GM23338 (cell line): ENCODE data around the gene B4GALT6. TPM values are rescaled to one million over a fixed set of nuclear protein-coding genes. Genes with fewer than 3 reads are reported as not detected.

Experiments used
- ATAC-seq: fragments of 200-7000 bp; cut with Tn5 transposase; 3 replicates; pipeline ENCODE4 v1.9.1; 2020
- DNase-seq: peaks from one replicate; pipeline ENCODE4 v3.0.0-alpha.2; 2015; ENCODE audit warnings: low spot score
- H2AFZ ChIP-seq: fragments of 200-600 bp; sonication (generic); 2 replicates; pipeline ENCODE4 v1.8.0; 2016; ENCODE audit warnings: antibody characterized with exemption, mild to moderate bottlenecking, moderate library complexity
- H3F3A ChIP-seq: fragments of 200-600 bp; sonication (generic); replicated peaks from 2 replicates; pipeline ENCODE4 v1.8.0; 2017; ENCODE audit warnings: antibody characterized with exemption, mixed run types, low read depth
- H3K27ac ChIP-seq: fragments of 200-600 bp; sonication (generic); 2 replicates; pipeline ENCODE4 v1.6.1; 2016; ENCODE audit warnings: low read depth
- H3K27me3 ChIP-seq: fragments of 200-600 bp; sonication (generic); 2 replicates; pipeline ENCODE4 v1.8.0; 2016; ENCODE audit warnings: mild to moderate bottlenecking, mixed run types, moderate library complexity; ENCODE audit not compliant: insufficient read depth
- H3K36me3 ChIP-seq: fragments of 200-600 bp; sonication (generic); 2 replicates; pipeline ENCODE4 v1.8.0; 2016; ENCODE audit warnings: mild to moderate bottlenecking; ENCODE audit not compliant: insufficient read depth
- H3K4me1 ChIP-seq: fragments of 200-600 bp; sonication (generic); 2 replicates; pipeline ENCODE4 v1.8.0; 2016; ENCODE audit warnings: mild to moderate bottlenecking, moderate library complexity; ENCODE audit not compliant: insufficient read depth
- H3K4me2 ChIP-seq: fragments of 200-600 bp; sonication (generic); 2 replicates; pipeline ENCODE4 v1.7.1; 2017; ENCODE audit warnings: mixed run types
- H3K4me3 ChIP-seq: fragments of 200-600 bp; sonication (generic); 2 replicates; pipeline ENCODE4 v1.6.1; 2016; ENCODE audit warnings: mixed run types
- H3K79me2 ChIP-seq: fragments of 200-600 bp; sonication (generic); replicated peaks from 2 replicates; pipeline ENCODE4 v1.8.0; 2017; ENCODE audit warnings: mild to moderate bottlenecking; ENCODE audit not compliant: insufficient read depth
- H3K9me2 ChIP-seq: fragments of 200-600 bp; sonication (generic); 2 replicates; pipeline ENCODE4 v1.8.0; 2017; ENCODE audit not compliant: insufficient read depth
- H4K20me1 ChIP-seq: fragments of 200-600 bp; sonication (generic); replicated peaks from 2 replicates; pipeline ENCODE4 v1.8.0; 2017; ENCODE audit warnings: mild to moderate bottlenecking; ENCODE audit not compliant: insufficient read depth
- H3K27ac Mint-ChIP-seq: 2 replicates; pipeline ENCODE4 v1.8.0; 2020; ENCODE audit warnings: inconsistent platforms, mild to moderate bottlenecking, moderate library complexity, mixed read lengths
- H3K27me3 Mint-ChIP-seq: 3 replicates; pipeline ENCODE4 v1.8.0; 2022; ENCODE audit warnings: low read depth, mild to moderate bottlenecking, moderate library complexity, mixed read lengths, inconsistent platforms; ENCODE audit not compliant: insufficient read depth, poor library complexity
- H3K36me3 Mint-ChIP-seq: 3 replicates; pipeline ENCODE4 v1.8.0; 2021; ENCODE audit warnings: low read depth, mild to moderate bottlenecking, inconsistent platforms, moderate library complexity, mixed read lengths
- H3K4me1 Mint-ChIP-seq: 3 replicates; pipeline ENCODE4 v1.8.0; 2020; ENCODE audit warnings: mild to moderate bottlenecking, inconsistent platforms, mixed read lengths
- H3K4me3 Mint-ChIP-seq: 3 replicates; pipeline ENCODE4 v1.8.0; 2021; ENCODE audit warnings: moderate library complexity, mild to moderate bottlenecking, inconsistent platforms, mixed read lengths
- H3K9me3 Mint-ChIP-seq: 3 replicates; pipeline ENCODE4 v1.8.0; 2020; ENCODE audit warnings: moderate library complexity, mild to moderate bottlenecking, inconsistent platforms, mixed read lengths
- CREB1 ChIP-seq: fragments of 250-450 bp; sonication (Bioruptor Pico); IDR thresholded peaks from 2 replicates; pipeline ENCODE4 v1.5.0; 2020; ENCODE audit warnings: low read depth, mild to moderate bottlenecking, moderate library complexity
- EZH2 ChIP-seq: fragments of 200-600 bp; sonication (generic); IDR thresholded peaks from one replicate; pipeline ENCODE4 v1.8.0; 2017; ENCODE audit warnings: antibody characterized with exemption, mild to moderate bottlenecking, low read depth; ENCODE audit not compliant: unreplicated experiment
- POLR2AphosphoS5 ChIP-seq: IDR thresholded peaks from 2 replicates; pipeline ENCODE4 v1.6.1; 2016; ENCODE audit warnings: antibody characterized with exemption, low read depth
- STAT1 ChIP-seq: IDR thresholded peaks from one replicate; pipeline ENCODE4 v1.6.1; 2016; ENCODE audit warnings: antibody characterized with exemption; ENCODE audit not compliant: unreplicated experiment
- ZNF331 ChIP-seq: fragments of 250-450 bp; sonication (Bioruptor Pico); IDR thresholded peaks from 2 replicates; pipeline ENCODE4 v1.5.0; 2020; ENCODE audit warnings: low read depth, mild to moderate bottlenecking, moderate library complexity
- polyA plus RNA-seq: library from polyadenylated mRNA; unstranded; fragments of >200 nt; fragmentation: Nextera tagmentation; extraction: Ambion mirVana; gene quantifications from 2 replicates; pipeline ENCODE4 v1.2.1, GENCODE V29; 2016
- total RNA-seq: library from RNA; depleted of rRNA; stranded (reverse); fragments of >200 nt; shearing (Covaris generic); gene quantifications from 2 replicates; pipeline ENCODE4 v1.2.3, GENCODE V29; 2014
- TF ChIP-seq, protein P1 (sequence below), 2 experiments: fragments of 200-600 bp in 1 of 2; sonication (generic) in 1 of 2; conservative IDR thresholded peaks; 2 replicates each; pipeline versions ENCODE4 v1.5.1 to v1.6.1; 2016 to 2017; ENCODE audit warnings: antibody characterized with exemption in 2 of 2, low read depth in 2 of 2, mild to moderate bottlenecking in 2 of 2, moderate library complexity in 1 of 2
- TF ChIP-seq, protein P2 (sequence below): IDR thresholded peaks from one replicate; pipeline ENCODE4 v1.6.1; 2018; ENCODE audit warnings: antibody characterized with exemption; ENCODE audit not compliant: unreplicated experiment
- TF ChIP-seq, protein P3 (sequence below): IDR thresholded peaks from 2 replicates; pipeline ENCODE4 v1.6.1; 2016; ENCODE audit warnings: antibody characterized with exemption
- TF ChIP-seq, protein P4 (sequence below): fragments of 250-450 bp; sonication (Bioruptor Pico); IDR thresholded peaks from 2 replicates; pipeline ENCODE4 v1.5.0; 2020; ENCODE audit warnings: mild to moderate bottlenecking, moderate library complexity

Gene B4GALT6
- total and polyA plus RNA-seq, 2 experiments from 2014 or later = 14.8 to 33.8 TPM

DNA sequence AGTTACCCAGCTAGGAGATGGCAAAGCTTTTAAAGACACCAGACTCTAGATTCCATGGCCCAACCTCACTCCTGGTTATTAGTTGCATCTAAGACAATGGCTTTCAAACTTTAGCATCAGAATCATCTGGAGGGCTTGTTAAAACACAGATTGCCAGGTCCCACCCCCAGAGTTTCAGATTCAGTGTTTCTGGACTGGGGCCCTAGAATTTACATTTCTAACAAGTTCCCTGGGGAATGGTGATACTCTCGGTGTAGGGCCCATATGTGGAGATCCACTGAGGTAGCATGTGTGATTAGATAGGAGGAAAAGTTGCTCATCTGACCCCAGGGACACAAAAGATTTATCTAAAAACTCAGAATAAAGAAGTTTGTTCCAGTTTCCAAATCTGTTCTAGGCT, 107.2 kb downstream of the B4GALT6 start:
- Mint-ChIP-seq H3K27ac (no peak overlapping the region), H3K9me3 (no peaks in the 10 kb centered on the region), H3K27me3 (no peaks in the 10 kb centered on the region), H3K36me3 (no peaks in the 10 kb centered on the region), H3K4me1 (no peaks in the 10 kb centered on the region), H3K4me3 (no peak overlapping the region)
- Histone ChIP-seq H3K27ac (no peak overlapping the region), H3K79me2 (no peaks in the 10 kb centered on the region), H3K9me2 (peaks cover 11% of the 10 kb centered on the region), H3K4me1 (no peaks in the 10 kb centered on the region), H3K27me3 (no peaks in the 10 kb centered on the region), H3K4me3 (no peak overlapping the region), H3F3A (no peaks in the 10 kb centered on the region), H2AFZ (no peak overlapping the region; the same call in 1 of the 2 replicates), H3K4me2 (no peak overlapping the region), H4K20me1 (no peaks in the 10 kb centered on the region), H3K36me3 (no peaks in the 10 kb centered on the region)
- TF ChIP-seq, protein P1, sequence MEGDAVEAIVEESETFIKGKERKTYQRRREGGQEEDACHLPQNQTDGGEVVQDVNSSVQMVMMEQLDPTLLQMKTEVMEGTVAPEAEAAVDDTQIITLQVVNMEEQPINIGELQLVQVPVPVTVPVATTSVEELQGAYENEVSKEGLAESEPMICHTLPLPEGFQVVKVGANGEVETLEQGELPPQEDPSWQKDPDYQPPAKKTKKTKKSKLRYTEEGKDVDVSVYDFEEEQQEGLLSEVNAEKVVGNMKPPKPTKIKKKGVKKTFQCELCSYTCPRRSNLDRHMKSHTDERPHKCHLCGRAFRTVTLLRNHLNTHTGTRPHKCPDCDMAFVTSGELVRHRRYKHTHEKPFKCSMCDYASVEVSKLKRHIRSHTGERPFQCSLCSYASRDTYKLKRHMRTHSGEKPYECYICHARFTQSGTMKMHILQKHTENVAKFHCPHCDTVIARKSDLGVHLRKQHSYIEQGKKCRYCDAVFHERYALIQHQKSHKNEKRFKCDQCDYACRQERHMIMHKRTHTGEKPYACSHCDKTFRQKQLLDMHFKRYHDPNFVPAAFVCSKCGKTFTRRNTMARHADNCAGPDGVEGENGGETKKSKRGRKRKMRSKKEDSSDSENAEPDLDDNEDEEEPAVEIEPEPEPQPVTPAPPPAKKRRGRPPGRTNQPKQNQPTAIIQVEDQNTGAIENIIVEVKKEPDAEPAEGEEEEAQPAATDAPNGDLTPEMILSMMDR (conservative IDR thresholded peaks at IDR 0.05; ENCODE audit: low read depth in 2 of 2) = no peak
- TF ChIP-seq ZNF331 (CRISPR knock-in tag) = no peak
- TF ChIP-seq, protein P2, sequence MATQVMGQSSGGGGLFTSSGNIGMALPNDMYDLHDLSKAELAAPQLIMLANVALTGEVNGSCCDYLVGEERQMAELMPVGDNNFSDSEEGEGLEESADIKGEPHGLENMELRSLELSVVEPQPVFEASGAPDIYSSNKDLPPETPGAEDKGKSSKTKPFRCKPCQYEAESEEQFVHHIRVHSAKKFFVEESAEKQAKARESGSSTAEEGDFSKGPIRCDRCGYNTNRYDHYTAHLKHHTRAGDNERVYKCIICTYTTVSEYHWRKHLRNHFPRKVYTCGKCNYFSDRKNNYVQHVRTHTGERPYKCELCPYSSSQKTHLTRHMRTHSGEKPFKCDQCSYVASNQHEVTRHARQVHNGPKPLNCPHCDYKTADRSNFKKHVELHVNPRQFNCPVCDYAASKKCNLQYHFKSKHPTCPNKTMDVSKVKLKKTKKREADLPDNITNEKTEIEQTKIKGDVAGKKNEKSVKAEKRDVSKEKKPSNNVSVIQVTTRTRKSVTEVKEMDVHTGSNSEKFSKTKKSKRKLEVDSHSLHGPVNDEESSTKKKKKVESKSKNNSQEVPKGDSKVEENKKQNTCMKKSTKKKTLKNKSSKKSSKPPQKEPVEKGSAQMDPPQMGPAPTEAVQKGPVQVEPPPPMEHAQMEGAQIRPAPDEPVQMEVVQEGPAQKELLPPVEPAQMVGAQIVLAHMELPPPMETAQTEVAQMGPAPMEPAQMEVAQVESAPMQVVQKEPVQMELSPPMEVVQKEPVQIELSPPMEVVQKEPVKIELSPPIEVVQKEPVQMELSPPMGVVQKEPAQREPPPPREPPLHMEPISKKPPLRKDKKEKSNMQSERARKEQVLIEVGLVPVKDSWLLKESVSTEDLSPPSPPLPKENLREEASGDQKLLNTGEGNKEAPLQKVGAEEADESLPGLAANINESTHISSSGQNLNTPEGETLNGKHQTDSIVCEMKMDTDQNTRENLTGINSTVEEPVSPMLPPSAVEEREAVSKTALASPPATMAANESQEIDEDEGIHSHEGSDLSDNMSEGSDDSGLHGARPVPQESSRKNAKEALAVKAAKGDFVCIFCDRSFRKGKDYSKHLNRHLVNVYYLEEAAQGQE = no peak
- TF ChIP-seq, protein P3, sequence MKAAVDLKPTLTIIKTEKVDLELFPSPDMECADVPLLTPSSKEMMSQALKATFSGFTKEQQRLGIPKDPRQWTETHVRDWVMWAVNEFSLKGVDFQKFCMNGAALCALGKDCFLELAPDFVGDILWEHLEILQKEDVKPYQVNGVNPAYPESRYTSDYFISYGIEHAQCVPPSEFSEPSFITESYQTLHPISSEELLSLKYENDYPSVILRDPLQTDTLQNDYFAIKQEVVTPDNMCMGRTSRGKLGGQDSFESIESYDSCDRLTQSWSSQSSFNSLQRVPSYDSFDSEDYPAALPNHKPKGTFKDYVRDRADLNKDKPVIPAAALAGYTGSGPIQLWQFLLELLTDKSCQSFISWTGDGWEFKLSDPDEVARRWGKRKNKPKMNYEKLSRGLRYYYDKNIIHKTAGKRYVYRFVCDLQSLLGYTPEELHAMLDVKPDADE = no peak
- TF ChIP-seq STAT1 = no peak
- TF ChIP-seq POLR2AphosphoS5 = no peak
- TF ChIP-seq, protein P4, sequence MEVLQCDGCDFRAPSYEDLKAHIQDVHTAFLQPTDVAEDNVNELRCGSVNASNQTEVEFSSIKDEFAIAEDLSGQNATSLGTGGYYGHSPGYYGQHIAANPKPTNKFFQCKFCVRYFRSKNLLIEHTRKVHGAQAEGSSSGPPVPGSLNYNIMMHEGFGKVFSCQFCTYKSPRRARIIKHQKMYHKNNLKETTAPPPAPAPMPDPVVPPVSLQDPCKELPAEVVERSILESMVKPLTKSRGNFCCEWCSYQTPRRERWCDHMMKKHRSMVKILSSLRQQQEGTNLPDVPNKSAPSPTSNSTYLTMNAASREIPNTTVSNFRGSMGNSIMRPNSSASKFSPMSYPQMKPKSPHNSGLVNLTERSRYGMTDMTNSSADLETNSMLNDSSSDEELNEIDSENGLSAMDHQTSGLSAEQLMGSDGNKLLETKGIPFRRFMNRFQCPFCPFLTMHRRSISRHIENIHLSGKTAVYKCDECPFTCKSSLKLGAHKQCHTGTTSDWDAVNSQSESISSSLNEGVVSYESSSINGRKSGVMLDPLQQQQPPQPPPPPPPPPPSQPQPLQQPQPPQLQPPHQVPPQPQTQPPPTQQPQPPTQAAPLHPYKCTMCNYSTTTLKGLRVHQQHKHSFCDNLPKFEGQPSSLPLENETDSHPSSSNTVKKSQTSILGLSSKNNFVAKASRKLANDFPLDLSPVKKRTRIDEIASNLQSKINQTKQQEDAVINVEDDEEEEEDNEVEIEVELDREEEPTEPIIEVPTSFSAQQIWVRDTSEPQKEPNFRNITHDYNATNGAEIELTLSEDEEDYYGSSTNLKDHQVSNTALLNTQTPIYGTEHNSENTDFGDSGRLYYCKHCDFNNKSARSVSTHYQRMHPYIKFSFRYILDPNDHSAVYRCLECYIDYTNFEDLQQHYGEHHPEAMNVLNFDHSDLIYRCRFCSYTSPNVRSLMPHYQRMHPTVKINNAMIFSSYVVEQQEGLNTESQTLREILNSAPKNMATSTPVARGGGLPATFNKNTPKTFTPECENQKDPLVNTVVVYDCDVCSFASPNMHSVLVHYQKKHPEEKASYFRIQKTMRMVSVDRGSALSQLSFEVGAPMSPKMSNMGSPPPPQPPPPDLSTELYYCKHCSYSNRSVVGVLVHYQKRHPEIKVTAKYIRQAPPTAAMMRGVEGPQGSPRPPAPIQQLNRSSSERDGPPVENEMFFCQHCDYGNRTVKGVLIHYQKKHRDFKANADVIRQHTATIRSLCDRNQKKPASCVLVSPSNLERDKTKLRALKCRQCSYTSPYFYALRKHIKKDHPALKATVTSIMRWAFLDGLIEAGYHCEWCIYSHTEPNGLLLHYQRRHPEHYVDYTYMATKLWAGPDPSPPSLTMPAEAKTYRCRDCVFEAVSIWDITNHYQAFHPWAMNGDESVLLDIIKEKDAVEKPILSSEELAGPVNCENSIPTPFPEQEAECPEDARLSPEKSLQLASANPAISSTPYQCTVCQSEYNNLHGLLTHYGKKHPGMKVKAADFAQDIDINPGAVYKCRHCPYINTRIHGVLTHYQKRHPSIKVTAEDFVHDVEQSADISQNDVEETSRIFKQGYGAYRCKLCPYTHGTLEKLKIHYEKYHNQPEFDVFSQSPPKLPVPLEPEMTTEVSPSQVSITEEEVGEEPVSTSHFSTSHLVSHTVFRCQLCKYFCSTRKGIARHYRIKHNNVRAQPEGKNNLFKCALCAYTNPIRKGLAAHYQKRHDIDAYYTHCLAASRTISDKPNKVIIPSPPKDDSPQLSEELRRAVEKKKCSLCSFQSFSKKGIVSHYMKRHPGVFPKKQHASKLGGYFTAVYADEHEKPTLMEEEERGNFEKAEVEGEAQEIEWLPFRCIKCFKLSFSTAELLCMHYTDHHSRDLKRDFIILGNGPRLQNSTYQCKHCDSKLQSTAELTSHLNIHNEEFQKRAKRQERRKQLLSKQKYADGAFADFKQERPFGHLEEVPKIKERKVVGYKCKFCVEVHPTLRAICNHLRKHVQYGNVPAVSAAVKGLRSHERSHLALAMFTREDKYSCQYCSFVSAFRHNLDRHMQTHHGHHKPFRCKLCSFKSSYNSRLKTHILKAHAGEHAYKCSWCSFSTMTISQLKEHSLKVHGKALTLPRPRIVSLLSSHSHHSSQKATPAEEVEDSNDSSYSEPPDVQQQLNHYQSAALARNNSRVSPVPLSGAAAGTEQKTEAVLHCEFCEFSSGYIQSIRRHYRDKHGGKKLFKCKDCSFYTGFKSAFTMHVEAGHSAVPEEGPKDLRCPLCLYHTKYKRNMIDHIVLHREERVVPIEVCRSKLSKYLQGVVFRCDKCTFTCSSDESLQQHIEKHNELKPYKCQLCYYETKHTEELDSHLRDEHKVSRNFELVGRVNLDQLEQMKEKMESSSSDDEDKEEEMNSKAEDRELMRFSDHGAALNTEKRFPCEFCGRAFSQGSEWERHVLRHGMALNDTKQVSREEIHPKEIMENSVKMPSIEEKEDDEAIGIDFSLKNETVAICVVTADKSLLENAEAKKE = no peak
- TF ChIP-seq CREB1 (CRISPR knock-in tag) = no peak
- no peak for TF ChIP-seq EZH2
- DNase-seq (no peak), ATAC-seq (no peak)
